HG02840 (cell line): Measurements from ENCODE around the gene ABCA6.

Experiments
- ATAC-seq: cut with Tn5 transposase; IDR thresholded peaks from one replicate; pipeline ENCODE4 v1.9.1; 2021; ENCODE audit warnings: mild to moderate bottlenecking, moderate library complexity, moderate number of reproducible peaks; ENCODE audit not compliant: unreplicated experiment, low FRiP score

The ABCA6 gene

GRCh38 chr17:69143683-69144231 lies 2.1 kb upstream of the ABCA6 start:
- ATAC-seq = no peak

DNA sequence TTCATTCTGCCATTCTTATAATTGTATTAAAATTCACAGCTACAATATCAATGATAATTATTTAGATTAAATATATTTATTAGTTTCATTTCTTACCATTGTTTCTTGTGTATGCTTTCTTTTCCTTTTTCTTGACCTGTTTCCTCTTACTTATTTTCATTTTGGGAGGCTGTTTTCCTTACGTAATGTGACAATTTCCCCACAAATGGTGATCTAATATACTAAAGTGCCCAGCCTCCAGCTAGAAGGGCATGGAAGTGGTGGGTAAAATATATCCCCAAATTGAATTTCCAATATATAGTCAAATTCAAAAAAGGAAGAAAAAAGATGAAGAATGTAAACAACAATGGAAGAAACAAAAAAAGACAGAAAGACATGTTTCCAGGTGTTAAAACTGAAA lies 1.5 kb upstream of the ABCA6 start:
- no peak for ATAC-seq

DNA sequence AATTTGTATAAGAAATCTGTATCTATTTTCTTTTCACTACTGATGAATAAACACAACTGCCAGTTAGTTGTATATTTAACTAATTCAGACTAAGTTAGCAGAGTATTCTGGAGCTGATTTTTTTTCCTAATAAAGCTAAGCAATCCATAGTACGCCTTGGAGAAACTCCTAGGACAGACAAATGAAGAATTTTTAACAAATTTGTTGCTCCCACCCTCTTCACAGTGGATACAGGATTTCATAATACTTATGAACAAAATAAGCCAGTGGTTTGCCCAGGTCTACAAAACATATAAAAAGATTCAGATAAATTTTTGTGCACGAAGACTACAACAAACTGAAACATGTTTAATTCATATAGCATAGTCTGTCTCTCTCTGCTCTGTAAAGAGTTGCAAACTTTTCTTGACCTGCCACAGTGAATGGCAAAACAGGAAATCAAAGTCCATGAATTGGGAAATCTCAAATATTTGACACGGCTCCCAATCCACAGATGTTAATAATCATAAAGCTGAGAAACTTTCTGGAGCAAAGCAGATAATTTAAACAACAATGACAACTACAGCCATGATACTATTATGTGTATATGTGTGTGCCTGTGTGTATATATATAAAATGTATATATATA lies 594 bp upstream of the ABCA6 start:
- no peak for ATAC-seq

DNA sequence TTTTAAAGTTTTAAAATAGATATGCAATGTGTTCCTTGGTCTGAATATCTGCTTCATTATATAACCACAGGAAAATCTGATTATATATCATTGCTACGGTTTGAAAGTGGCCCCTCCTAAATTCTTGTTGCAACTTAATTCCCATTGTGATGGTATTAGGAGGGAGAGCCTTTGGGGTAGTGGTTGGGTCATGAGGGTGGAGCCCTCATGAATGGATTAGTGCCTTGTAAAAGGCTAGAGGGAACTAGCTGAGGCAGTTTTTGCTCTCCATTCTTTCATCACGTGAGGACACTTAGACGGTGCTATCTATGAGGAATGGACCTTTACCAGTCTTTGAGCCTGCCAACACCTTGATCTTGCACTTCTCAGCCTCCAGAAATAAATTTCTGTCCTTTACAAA lies 7.6 kb downstream of the ABCA6 start:
- ATAC-seq = no peak

DNA sequence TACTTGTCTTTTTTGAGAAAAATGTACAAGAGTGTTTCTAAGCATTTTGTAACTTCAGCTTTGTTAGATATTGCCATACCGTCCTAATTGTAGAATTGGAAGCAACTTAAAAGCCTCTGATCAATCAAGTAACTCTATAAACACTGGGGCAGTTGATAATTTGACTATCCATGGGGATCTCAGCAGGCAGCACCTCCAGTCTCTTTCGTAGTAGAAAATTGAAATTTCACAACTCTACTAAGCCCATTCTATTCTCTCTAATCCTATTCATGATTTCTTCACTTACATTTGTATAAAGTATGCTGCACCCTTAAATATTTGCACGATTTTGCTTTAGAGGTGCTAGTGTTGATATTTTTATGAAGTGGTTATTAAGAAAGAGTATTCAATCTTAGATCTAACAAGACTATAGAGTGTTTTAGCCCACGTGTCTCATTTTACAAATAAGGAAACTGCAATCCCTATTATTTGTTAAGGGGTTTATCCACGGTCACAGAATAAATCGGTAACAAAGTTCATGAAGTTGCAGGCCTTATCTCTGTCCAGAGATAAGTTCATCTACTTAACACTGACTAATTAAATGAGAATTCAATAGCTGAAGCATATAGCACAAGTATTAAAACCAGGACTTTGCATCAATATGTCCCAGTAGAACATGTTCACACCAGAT lies 10.9 kb downstream of the ABCA6 start:
- ATAC-seq = no peak

DNA sequence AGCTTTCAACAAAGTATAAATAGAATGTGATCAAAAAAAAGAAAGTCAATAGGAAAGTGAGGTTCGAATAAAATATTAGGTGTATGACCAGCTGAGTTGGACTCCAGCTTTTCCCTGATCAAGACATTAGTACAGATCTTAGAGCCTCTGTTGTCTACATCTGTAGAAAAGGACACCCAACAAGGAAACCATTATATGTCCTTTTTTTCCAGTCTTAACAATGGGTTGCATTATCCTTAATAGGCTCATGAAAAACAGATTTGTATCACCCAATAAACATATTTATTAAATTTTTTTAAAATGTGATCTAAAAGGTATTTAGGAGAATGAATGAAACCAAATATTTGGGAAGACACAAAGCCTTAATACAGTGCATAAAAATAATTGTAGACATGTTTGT lies 18.1 kb downstream of the ABCA6 start:
- no peak for ATAC-seq

- no peak for ATAC-seq
Measured at GRCh38 chr17:69122065-69122464, 19.6 kb downstream of the ABCA6 start.

DNA sequence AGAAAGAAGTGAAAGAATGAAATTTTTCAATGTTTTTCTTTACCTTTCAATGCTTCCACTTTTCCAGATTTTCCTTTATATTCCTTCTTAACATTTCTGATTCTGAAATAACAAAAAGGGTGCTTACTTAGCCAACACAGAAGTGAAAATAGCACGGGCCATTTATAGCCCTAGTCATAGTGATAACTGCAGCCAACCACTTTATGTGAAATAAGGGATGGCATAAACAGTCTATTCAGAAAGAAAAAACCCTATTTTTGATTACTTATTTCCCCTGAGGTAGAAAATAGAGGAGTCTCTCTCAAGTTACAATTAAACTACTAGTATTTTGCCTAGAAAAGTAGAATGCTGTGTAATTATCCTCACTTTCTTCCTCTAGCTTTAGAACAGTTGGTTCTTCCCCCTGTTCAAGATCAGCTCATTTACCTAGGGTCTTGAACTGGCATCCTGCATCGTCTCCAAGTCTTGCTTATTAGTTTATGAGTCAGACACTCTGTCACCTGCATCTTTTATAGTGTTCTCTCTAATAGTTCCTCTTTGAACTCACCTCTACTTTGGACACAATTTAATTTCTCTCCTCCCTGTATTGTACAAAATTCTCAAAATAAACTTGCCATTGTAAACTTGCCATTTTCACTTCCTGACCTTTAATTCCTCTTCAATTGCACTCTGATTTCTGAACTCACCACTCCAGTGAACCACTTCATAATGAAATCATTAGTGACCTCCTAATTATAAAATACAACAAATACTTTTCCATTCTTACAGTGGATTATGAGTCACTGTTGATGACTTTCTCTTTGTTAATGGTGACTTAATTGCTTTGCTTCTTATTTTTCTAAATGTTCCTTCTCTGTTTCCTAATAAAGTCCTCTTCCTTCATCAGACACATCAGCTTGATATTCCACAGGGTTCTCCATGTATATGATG lies 23.6 kb downstream of the ABCA6 start:
- peak; percentile 38 for ATAC-seq

DNA sequence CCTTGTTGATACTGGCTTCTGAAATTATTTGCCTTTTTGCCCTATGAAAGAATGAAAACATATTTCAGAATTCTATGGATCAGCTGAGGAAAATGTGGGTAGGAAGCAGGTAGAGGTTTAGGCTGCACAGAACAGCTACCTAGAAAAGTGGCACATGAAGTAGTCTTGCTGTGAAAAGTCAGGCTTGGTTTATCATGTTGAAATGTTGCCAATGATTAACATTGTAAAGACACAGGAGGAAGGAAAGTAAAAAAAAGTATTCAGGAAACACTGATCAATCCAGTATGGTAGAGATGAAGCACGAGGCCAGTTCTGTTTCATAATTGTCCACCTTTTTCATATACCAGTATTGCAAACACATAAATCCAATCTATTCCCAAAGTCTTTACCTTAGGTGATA lies 29.9 kb downstream of the ABCA6 start:
- no peak for ATAC-seq

DNA sequence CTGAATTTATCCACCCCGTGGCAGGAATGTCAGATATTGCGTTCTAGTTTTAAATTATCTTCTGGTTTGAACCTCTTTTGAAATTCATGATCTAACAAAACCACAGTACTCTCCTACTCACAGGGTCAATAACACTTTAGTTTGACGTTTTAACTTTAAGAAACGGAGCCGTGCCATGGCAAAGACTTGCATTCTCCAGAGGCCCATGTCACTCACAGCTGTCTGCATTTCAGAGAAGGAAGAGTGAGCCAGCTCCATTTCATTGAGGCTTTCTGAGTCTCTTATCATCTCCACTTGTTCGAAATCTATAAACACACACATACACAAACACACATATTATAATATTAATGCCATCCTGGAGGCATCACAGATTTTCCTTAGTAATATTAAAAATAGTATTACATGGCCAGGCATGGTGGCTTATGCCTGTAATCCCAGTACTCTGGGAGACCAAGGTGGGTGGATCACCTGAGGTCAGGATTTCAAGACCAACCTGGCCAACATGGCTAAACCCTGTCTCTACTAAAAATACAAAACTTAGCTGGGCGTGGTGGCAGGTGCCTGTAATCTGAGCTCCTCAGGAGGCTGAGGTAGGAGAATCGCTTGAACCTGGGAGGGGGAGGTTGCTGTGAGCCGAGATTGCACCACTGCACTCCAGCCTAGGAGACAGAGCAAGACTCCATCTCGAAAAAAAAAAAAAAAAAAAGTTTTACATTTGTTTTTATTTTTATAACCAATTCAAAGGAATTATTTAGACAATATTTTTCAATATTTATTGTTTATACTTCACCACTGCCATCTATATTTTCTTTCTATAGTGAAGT lies 35.6 kb downstream of the ABCA6 start:
- ATAC-seq = no peak

GRCh38 chr17:69103557-69104233 lies 38.0 kb downstream of the ABCA6 start:
- no peak for ATAC-seq

DNA sequence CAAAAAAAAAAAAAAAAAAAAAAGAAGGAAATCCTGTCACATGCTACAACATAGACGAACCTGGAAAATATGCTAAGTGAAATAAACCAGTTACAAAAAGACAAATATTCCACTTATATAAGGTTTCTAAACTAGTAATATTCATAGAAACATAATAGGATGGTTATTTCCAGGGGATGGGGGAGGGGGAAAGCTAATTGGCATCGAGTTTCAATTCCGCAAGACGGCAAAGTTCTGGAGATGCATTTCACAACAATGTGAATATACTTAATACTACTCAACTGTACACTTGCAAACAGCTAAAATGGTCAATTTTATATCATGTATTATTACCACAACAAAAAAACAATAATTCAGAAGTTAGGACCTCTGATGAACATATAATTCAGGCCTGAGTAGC lies 43.1 kb downstream of the ABCA6 start:
- ATAC-seq = no peak

- ATAC-seq = no peak
Measured at GRCh38 chr17:69096541-69096940, 45.2 kb downstream of the ABCA6 start.

GRCh38 chr17:69093995-69094394 lies 47.7 kb downstream of the ABCA6 start:
- no peak for ATAC-seq

GRCh38 chr17:69093279-69093789 lies 48.4 kb downstream of the ABCA6 start:
- no peak for ATAC-seq

- no peak for ATAC-seq
Measured at GRCh38 chr17:69090365-69090764, 51.3 kb downstream of the ABCA6 start.

DNA sequence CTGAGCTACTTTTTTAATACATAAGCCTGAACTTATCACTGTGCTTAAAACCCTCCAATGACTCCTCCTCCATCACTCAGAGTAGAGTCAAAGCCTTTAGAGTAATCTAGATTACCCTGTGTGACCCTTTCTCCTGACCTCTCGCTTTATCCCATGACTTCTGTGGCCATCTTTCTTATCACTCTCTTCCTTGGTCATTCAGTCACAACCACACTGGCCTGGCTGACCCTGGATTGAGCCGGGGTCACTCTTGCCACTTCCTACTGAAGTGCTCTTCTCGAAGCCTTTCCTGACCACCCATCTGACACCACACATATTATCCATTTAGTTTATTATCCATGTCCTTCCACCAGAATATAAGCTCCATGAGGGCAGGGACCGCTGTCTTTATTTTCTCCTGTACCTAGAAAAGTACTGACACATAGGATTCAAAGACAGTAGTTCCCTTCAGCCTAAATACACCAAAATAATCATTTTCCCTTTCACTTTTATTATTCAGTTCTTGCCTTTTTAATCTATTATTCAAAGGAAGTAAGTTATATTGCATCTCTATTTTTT lies 53.0 kb downstream of the ABCA6 start:
- ATAC-seq = no peak

- no peak for ATAC-seq
Measured at GRCh38 chr17:69086641-69087040, 55.1 kb downstream of the ABCA6 start.

- ATAC-seq = no peak
Measured at GRCh38 chr17:69084911-69085310, 56.8 kb downstream of the ABCA6 start.
